ENCODE data around the gene ENTREP1.
"Not testable (repeated sequence)": the region's sequence is repeated elsewhere in the genome, so short reads cannot be mapped to it uniquely, and the experiment has no call there.

ENTREP1 gene

GRCh38 chr9:69324549-69325401, at the start of gene ENTREP1:
Gene ENTREP1 (plus strand): TSS chr9:69325215. CDS start chr9:69325310, 95 bp downstream.
- peak; percentile 41 to 92 (median 89) for DNase-seq

DNA sequence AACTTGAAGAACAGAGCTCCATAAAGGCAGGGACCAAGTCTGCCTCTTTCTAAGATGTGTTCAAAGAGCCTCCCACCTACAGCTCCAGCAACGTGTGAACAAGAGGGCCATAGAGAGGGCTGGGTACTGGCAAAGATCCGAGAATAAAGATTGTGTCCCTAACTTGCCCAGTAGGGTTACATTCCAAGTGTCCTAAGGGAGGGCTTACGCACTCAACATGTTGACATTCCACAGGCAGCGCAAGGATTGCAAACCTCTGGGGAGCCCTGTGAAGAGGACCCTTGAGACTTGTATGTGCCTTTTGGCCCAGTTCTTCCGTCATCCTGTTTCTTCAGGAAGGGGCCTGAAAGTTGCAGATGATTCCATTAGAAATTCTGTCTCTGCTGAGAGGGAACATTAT, 48.2 kb upstream of the ENTREP1 start:
- DNase-seq = no peak

DNA sequence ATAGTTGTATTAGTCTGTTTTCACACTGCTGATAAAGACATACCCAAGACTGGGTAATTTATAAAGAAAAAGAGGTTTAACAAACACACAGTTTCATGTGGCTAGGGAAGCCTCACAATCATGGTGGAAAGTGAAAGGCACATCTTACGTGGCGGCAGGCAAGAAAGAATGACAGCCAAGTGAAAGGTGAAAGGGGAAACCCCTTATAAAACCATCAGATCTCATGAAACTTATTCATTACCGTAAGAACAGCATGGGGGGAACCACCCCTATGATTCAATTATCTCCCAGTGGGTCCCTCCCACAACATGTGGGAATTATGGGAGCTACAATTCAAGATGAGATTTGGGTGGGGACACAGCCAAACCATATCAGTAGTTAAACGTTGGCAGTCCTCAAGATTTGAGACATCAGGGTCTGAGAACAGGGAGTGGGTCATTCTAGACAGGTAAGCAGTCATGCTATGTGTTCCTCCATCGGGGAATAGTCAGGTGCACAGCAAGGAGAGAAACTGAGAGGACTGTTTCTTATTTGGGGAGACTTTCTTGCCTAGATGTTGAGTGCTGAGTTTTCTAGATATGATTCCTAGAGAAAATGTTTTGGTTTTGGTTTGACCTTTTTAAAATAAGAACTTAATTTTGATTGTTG, 45.8 kb upstream of the ENTREP1 start:
- no peak for DNase-seq

- DNase-seq = no peak
These were observed 45.3 kb upstream of the ENTREP1 start for GRCh38 chr9:69279733-69280132.

DNA sequence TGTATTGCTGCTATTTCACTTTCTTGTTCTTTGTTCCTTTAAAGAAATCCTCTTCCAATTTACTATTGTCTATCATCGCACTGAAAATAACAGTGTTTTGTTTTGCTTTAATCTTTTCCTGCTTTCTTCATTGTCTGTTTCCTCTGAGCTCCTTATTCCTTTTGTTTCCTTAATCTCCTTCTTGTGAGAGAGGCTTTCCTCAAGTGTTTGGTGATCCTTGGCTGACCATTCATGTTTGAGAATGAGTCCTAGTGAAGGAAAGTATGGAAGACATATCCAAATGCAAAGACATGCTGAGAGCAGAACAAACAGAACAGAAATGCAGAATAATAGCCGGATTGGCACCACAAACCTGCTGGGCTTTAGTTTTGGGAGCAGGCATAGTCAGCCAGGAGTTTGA, 42.0 kb upstream of the ENTREP1 start:
- DNase-seq = no peak

GRCh38 chr9:69292078-69292477, 32.9 kb upstream of the ENTREP1 start:
- no peak for DNase-seq

- no peak for DNase-seq
These were observed 31.9 kb upstream of the ENTREP1 start for GRCh38 chr9:69293156-69293555.

GRCh38 chr9:69295872-69296552, 29.0 kb upstream of the ENTREP1 start:
- DNase-seq = no peak

GRCh38 chr9:69297300-69297980, 27.6 kb upstream of the ENTREP1 start:
- DNase-seq = no peak

- no peak for DNase-seq
These were observed 25.7 kb upstream of the ENTREP1 start for GRCh38 chr9:69299315-69299714.

GRCh38 chr9:69299826-69300225, 25.2 kb upstream of the ENTREP1 start:
- DNase-seq = no peak

DNA sequence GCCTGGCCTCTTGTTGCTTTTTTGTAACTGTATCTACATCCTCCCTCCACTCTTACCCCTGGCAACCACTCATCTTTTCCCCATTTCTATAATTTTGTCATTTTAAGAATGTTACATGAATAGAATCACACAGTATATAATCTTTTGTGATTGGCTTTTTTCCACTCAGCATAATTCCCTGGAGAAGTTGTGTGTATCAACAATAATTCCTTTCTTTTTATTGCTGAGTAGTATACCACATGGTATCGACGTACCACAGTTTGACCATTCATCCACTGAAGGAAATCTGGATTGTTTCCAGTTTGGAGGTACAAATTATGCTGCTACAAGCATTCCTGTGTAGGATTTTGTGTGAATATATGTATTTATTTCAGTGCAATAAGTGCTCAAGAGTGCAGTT, 21.7 kb upstream of the ENTREP1 start:
- no peak for DNase-seq

DNA sequence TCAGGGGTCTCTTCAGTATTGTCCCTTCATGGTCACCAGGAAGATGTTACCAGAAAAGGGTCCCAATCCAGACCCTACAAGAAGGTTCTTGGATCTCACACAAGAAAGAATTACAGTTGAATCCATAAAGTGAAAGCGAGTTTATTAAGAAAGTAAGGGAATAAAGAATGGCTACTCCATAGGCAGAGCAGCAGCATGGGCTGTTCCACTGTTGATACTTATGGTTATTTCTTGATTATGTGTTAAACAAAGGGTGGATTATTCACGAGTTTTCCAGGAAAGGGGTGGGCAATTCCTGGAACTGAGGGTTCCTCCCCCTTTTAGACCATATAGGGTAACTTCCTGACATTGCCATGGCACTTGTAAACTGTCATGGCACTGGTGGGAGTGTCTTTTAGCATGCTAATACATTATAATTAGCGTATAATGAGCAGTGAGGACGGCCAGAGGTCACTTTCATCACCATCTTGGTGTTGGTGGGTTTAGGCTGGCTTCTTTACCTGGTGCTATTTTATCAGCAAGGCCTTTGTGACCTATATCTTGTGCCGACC, 18.0 kb upstream of the ENTREP1 start:
- not testable (repeated sequence) for DNase-seq

- DNase-seq = peak in 1 of 3 experiments; percentile 71
These were observed 17.4 kb upstream of the ENTREP1 start for GRCh38 chr9:69307446-69308205.

- DNase-seq = no peak
These were observed 16.6 kb upstream of the ENTREP1 start for GRCh38 chr9:69308206-69308931.

GRCh38 chr9:69313175-69313574, 11.8 kb upstream of the ENTREP1 start:
- DNase-seq = no peak

GRCh38 chr9:69314547-69314946, 10.5 kb upstream of the ENTREP1 start:
- no peak for DNase-seq

DNA sequence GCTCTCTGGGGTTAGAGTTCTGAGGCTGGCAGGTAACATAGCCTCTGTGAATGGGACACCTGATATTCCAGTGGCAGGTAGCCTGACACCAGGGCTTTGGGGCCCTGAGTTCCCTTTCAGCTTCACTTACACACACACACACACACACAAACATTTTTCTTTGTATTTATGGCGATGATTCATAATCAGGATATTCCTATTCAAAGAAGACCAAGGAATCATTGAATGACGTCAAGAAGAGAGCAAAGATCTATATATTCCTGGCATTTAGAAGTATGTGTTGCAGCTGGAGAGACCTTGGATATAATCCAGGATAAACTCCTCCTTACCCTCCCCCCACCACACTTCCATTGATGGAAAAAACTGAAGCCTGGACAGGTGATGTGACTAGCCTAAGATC, 7.9 kb upstream of the ENTREP1 start:
- DNase-seq = no peak

- no peak for DNase-seq
These were observed 7.1 kb upstream of the ENTREP1 start for GRCh38 chr9:69317894-69318293.

GRCh38 chr9:69319324-69320025, 5.5 kb upstream of the ENTREP1 start:
- DNase-seq = peak in 2 of 3 experiments; percentile 35 to 60

- DNase-seq = no peak
These were observed 2.8 kb upstream of the ENTREP1 start for GRCh38 chr9:69322256-69322655.
